GM19193 (cell line): Measurements from ENCODE around the gene INSYN1.

Experiments
- POLR2A ChIP-seq: IDR thresholded peaks from 4 replicates; pipeline ENCODE4 v1.6.1; 2011; ENCODE audit not compliant: insufficient read depth, insufficient read length; ENCODE audit errors: extremely low read depth

The INSYN1 gene

DNA sequence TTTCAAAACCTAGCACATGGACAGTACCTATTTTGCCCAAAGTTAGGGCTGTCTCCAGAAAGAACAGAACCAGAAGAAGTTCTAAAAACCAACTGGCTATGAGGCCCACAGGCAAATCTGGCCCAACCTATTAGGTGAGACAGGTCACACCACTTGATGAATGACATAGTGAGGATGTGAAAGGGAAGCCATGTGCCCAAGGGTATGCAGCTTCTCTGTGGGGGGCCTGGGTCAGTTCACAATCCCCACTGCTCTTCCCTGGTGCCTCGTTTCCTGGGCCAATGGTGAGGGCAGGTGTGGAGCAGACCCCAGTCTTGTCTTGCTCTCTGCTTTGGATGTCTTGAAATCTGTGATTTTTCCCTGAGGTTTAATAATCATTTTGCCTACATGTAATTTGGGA, 8.9 kb downstream of the INSYN1 start:
- TF ChIP-seq POLR2A: no peak

DNA sequence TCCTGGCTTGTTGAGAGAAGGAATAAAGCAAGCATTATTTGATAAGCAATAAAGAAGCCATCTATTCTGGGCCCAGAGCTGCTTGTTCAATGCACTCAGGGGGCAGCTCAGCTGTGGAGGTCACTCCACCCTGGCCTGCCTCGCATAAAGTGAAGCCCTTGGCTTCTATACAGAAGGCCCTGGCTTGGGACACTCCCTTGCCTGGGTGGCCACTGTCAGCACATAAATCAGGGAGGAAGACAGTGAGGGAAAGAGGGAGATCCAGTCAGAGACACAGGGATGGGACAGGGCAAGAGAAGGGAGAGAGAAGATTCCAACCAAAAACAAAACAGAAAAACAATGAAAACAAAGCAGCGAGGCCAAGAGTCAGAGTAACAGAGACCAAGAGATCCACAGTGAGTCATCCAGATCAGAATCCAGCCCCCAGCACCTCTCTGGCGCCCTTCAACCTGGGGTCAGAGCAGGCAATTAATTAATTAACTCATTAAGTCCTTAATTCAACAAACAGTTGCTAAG, 11.8 kb downstream of the INSYN1 start:
- TF ChIP-seq POLR2A: no peak

DNA sequence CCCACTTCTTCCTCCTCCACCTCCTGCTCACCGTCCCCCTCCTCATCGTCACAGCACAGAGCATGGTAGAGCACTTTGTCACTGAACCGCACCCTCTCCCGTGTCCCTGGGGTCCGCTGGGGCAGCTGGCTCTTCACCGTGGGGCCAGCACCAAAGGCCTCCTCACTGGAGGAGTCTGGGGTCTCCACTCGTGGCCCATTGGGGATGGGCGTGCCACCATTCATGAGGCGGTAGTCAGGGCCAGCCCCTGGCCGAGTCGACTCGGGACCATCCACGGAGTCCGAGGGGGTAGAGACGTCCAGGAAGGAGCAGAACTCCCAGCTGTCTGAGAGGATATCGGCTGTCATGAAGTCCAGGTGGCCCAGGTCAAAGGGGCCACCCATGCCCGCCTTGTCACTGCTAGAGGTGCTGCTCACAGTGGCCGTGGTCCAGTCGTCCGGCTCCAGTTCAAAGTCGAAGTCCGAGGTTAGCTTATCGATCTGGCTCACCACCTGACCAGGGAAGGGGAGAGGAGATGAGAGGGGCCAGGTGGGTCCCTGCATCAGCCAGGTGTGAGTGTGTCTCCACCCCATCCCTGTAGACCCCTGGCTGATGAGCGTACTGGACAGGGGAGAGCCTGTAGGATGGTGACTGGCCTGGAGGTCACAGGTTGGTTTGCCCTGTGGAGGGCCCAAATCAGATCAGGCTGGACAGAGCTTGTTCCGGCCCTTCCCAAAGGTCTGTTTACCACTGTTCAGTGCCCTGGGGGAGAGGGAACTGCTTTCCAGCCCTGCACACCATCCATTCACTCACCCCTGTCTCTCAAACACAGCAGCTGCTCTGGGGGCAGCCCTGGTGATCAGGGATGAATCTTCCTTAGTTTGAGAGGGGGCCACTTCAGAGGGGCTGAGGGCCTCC, 12.8 kb downstream of the INSYN1 start:
- no peak for TF ChIP-seq POLR2A

DNA sequence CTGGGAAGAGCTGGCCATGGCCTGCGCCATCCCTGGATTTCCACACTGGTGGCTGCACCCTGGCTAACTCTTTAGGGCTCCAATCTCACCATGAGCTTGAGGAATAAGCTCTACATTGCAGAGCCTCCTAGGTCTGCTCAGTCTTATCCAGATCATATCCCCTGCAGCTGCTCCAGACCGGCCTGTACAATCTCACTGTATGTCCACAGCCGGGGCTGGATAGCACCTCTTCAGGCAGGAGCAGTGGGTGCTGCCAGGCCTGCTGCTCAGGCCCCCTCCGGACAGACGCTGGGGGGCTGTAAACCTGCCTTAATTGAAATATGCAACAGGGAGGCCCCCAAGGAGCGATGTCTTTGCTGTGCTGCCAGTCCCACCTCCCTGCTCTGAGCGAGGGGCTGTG, 15.6 kb downstream of the INSYN1 start:
- TF ChIP-seq POLR2A: no peak

DNA sequence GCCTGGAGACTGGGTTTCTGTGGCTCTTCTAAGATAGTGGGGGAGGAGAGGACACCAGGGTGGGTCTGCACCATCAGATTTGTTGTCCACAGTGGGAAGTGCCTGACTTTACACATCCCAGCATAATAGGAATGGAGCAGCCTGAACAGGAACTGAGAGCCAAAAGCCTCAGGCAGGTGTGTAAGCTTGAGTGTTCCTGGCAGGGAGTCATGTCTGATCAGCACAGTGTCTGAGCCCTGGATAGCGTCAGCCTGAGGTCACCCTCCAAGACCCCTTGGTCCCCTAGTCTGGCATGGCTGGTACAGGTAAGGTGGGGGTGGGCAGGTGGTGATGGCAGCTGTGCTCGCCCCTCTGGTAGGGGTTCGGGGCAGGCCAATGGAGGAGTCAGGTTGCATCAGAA, 20.2 kb downstream of the INSYN1 start:
- no peak for TF ChIP-seq POLR2A

DNA sequence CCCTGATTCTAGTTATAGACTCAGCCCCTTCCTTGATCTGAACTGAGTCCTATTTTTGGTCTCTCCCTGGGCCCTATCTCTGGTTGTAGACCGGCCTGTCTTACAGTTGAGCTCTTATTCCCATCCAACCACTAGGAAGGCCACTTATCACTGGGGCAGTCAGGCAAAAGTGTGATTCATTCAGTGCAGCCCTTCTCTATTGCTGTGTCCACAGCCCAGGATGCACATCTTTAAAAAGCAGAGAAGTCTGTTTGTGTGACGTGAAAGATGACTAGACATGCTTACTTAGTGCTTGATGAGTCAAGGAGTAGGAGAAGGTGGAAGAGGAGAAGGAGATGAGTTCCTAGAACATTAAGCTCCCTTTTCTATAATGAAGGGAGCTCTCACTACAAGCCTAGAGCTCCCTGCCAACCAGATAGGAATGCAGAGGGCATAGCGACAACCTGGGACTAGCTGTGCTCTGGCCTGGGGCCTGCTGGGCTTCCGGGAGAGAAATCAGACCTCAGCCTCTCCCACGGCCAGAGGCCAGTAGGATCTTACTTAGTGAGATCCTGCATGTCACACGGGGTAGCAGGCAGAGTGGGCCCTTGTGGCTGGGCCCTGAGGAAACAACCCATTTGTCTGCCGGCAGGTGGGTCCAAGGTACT, 25.7 kb downstream of the INSYN1 start:
- TF ChIP-seq POLR2A: no peak

DNA sequence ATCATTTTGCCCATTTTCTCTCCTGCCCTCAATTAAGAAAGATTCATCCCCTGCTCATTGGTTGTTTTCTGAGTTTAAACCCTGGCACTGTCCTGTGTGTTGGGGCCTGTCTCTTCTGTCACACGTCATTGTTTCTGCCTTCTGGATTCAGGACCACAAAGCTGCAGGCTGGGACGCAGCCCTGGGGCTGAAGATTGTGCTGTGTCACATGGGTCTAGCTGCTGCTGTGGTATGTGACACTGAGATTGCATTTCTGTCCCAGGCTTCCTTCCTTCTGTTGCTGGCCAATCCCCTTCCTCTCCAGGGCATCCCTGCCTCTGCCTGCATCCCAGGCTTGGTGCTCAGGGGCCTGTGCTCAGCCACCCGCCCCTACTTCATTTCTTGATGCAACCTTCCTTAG, 28.9 kb downstream of the INSYN1 start:
- no peak for TF ChIP-seq POLR2A

DNA sequence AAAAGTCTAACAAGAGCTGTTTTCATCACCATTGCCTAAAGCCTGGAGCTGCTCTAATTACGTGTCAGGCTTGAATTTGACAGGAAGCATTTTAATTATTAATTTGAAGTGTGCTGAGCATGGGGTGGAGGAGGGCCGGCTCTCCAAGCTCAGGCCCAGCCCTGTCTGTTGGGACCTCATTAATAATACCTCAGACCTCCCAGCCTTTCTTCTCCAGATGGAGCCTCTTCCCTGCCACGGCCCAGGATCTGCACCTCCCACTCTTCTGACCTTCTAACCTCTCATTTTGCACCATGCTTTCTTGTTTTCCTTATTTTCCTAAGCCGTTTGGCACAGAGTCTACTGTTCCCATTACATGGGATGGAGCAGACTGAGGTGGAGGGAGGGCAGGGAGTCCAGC, 30.0 kb downstream of the INSYN1 start:
- no peak for TF ChIP-seq POLR2A

DNA sequence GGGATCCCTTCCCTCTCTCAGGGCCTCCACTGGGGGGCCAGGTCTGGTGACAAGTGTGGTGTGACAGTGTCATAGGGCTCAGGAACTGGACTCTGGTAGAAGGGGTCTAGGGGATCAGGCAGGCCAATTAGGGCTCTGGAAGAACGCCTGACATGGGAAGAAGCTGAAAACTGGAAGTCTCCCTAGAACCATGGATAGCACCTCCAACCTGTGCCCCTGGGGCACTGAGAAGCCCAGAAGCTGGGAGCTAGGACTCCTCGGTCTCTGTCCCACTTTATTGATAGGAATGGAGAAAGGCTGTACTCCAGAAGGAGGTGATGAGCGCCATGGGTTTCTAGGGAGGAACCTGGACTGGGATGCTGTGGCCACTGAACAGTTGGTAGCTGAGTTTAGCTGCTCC, 30.7 kb downstream of the INSYN1 start:
- TF ChIP-seq POLR2A: no peak

DNA sequence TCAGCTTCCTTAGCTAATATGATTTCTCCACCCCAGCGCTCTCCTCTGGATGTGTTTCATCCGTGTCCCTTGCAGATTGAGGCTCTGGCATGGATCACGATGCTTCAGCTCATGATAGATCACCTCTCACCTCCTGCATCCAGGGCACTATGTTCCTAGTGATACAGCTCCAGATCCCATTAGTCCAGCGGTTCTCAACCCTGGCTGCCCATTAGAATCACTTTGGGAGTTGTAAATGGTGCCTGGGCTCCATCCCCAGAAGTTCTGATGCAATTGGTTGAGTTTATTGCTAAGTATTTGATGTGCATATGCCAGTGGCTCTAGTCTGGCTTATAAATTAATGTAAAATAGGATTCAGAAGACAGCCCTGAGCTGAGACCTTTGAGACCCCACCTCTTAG, 34.5 kb downstream of the INSYN1 start:
- no peak for TF ChIP-seq POLR2A

DNA sequence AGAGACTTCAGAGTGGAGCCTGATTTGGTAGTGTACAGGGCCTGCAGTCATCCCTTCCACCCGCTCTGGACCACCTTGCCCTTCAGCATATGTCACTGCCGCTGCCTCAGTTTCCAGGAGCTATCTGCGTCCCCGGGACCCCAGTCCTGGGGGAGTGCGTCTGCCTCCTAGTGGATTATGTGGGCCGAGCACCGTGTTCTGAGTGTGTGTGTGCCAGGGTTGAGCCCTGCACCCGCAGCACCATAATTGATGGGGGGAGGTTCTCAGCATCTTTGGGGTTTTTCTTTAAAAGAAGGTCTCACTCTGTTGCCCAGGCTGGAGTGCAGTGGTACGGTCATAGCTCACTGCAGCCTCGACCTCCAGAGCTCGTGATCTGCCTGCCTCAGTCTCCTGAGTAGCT, 35.3 kb downstream of the INSYN1 start:
- TF ChIP-seq POLR2A: no peak

DNA sequence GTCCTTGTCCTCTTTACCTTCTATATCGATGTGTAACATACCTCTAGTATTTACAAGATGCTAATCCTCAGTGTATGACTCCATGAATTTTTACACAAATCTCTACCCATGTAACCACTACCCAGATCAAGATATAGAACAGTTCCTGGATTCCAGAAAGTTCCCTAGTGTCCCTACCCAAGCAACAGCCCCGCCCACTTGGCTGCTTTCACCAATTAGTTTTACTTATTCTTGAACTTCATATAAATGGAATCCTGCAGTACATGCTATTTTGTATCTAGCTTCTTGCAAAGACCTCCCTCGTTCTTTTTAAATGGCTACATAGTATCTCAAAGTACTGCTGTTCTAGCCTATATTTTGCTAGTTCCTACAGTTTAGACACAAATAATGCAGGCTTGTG, 35.9 kb downstream of the INSYN1 start:
- no peak for TF ChIP-seq POLR2A

DNA sequence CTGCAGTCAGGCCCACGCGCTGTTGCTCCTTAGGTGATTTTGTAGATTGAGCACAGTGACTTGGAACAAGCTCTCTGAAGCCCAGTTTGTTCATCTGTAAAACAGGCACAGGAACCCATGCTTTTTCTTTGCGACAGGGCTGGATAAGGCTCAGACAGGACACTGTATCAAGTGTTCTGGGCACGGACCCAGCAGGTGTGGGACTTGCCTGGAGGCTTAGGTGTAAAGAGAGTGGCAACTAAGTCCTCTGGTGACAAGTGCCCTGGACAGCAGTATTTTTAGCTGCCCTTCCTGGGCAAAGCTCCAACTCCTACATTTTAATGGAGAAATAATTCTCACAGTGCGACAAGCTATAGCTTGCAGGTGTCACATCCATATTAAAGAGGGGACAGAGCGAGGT, 36.7 kb downstream of the INSYN1 start:
- no peak for TF ChIP-seq POLR2A

DNA sequence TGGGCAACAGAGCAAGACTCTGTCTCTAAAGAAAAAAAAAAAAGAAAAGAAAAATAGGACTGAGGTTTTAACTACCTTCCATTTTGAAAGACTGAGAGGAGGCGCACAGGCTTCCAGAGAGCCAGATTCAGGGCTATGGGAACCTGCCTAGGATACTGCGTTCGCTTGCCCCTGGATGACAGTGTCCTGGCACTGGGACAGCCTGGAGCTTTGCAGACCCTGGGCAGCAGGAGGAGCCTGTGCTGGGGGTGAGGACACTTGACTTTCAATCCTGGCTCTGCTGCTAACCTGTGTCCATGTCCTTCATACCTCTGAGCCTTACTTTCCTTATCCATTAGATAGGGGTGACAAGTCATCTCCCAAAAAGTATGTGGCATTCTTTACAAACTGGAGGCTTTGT, 37.7 kb downstream of the INSYN1 start:
- no peak for TF ChIP-seq POLR2A

DNA sequence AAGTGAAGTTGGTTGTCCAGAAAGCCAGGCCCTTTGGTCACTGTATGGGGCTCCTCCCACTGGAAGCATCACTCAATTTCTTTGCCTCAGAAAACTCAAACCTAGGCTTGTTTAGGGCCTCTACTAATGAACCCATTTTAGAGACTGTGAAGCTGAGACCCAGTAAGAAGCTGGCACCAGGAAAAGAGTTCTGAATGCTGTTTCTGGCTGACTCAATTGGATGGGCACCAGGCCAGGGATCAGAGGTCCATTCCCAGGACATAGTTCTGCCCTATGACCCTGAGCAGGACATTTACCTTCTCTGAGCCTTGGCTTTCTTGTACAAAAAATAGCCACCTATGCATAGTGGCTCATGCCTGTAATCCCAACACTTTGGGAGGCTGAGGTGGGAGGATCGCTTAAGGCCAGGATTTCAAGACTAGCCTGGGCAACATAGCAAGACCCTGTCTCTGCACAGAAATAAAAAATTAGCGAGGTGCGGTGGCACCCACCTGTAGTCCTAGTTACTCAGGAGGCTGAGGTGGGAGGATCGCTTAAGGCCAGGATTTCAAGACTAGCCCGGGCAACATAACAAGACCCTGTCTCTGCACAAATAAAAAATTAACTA, 38.4 kb downstream of the INSYN1 start:
- no peak for TF ChIP-seq POLR2A

DNA sequence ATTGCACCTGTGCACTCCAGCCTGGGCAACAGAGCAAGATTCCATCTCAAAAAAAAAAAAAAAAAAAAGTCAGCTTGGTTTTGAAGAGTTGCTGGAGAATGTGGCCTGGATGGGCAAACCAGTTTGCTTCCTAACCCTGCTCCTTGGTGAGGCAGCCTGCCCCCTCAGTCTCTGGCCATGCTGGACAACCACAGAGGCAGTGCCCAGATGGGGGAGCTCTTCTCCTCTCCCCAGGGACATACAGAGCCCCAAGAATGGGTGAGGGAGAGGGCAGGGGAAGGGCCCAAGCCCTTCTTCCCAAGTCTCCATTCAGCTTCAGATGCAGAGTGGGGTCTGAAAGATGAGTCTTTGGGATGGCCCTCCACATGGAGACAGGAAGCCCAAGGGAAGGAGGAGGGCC, 41.0 kb downstream of the INSYN1 start:
- no peak for TF ChIP-seq POLR2A
